GM12801 (cell line): Measurements from ENCODE around the gene HCN1.

Experiments used
- TF ChIP-seq, protein P1 (sequence below): IDR thresholded peaks from one replicate; pipeline ENCODE4 v1.5.1; 2011; ENCODE audit warnings: control low read depth; ENCODE audit not compliant: insufficient read length; ENCODE audit errors: extremely low read depth

HCN1 gene

GRCh38 chr5:45694255-45694814, 1.8 kb downstream of the HCN1 start:
- TF ChIP-seq, protein P1, sequence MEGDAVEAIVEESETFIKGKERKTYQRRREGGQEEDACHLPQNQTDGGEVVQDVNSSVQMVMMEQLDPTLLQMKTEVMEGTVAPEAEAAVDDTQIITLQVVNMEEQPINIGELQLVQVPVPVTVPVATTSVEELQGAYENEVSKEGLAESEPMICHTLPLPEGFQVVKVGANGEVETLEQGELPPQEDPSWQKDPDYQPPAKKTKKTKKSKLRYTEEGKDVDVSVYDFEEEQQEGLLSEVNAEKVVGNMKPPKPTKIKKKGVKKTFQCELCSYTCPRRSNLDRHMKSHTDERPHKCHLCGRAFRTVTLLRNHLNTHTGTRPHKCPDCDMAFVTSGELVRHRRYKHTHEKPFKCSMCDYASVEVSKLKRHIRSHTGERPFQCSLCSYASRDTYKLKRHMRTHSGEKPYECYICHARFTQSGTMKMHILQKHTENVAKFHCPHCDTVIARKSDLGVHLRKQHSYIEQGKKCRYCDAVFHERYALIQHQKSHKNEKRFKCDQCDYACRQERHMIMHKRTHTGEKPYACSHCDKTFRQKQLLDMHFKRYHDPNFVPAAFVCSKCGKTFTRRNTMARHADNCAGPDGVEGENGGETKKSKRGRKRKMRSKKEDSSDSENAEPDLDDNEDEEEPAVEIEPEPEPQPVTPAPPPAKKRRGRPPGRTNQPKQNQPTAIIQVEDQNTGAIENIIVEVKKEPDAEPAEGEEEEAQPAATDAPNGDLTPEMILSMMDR = no peak

- TF ChIP-seq, protein P1 = no peak
These were observed 3.7 kb downstream of the HCN1 start for GRCh38 chr5:45692481-45692880.

- TF ChIP-seq, protein P1 = no peak
These were observed 4.5 kb downstream of the HCN1 start for GRCh38 chr5:45691656-45692055.

GRCh38 chr5:45687701-45688100, 8.5 kb downstream of the HCN1 start:
- TF ChIP-seq, protein P1 = no peak

GRCh38 chr5:45686620-45687019, 9.6 kb downstream of the HCN1 start:
- TF ChIP-seq, protein P1 = no peak

- TF ChIP-seq, protein P1 = no peak
These were observed 12.1 kb downstream of the HCN1 start for GRCh38 chr5:45684118-45684517.

DNA sequence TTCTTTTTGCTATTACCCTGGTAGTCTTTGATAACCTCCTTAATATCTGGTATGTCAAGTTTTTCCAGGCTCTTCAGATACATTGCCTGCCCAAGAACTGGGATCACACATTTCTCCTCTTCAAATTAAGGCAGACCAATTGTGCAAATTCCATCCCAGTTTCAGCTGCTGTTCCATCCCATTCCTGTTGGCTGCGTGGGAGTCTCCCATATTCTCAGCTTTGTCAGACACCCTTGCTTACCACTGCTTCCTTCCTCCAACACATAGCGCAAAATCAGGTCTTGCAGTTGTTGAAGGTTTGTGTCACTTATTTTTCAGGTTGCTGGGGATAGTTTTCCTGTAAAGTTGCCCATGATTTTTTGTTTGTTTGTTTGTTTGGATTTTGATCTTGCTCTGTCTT, 15.2 kb downstream of the HCN1 start:
- TF ChIP-seq, protein P1 = no peak
